Measurements from ENCODE around the gene NQO2.

The NQO2 gene

DNA sequence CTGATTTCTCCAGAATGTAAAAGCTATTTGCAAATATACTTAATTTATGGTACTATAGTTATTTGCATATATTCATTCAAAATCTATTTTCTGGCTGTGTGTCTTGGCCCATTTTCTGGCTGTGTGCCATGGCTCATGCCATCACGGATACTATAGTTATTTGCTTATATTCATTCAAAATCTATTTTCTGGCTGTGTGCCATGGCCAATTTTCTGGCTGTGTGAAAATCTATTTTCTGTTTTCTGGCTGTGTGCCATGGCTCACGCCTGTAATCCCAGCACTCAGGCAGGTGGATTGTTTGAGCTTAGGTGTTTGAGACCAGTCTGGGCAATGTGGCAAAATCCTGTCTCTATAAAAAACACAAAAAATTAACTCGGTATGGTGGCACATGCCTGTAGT, 39.7 kb downstream of the NQO2 start (continued):
- TF ChIP-seq, protein P1, sequence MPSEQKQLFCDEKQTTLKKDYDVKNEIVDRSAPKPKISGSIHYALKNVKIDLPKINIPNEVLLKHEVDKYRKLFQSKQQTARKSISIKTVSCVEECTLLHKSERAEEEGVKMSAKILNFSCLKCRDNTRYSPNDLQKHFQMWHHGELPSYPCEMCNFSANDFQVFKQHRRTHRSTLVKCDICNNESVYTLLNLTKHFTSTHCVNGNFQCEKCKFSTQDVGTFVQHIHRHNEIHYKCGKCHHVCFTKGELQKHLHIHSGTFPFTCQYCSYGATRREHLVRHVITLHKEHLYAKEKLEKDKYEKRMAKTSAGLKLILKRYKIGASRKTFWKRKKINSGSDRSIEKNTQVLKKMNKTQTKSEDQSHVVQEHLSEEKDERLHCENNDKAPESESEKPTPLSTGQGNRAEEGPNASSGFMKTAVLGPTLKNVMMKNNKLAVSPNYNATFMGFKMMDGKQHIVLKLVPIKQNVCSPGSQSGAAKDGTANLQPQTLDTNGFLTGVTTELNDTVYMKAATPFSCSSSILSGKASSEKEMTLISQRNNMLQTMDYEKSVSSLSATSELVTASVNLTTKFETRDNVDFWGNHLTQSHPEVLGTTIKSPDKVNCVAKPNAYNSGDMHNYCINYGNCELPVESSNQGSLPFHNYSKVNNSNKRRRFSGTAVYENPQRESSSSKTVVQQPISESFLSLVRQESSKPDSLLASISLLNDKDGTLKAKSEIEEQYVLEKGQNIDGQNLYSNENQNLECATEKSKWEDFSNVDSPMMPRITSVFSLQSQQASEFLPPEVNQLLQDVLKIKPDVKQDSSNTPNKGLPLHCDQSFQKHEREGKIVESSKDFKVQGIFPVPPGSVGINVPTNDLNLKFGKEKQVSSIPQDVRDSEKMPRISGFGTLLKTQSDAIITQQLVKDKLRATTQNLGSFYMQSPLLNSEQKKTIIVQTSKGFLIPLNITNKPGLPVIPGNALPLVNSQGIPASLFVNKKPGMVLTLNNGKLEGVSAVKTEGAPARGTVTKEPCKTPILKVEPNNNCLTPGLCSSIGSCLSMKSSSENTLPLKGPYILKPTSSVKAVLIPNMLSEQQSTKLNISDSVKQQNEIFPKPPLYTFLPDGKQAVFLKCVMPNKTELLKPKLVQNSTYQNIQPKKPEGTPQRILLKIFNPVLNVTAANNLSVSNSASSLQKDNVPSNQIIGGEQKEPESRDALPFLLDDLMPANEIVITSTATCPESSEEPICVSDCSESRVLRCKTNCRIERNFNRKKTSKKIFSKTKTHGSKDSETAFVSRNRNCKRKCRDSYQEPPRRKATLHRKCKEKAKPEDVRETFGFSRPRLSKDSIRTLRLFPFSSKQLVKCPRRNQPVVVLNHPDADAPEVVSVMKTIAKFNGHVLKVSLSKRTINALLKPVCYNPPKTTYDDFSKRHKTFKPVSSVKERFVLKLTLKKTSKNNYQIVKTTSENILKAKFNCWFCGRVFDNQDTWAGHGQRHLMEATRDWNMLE (tag by site-specific recombination; conservative IDR thresholded peaks at IDR 0.05; ENCODE audit: low read depth) = no peak
- TF ChIP-seq ZFP41 (tag by site-specific recombination; IDR thresholded peaks at IDR 0.05; ENCODE audit: borderline replicate concordance) = no peak
- TF ChIP-seq, protein P2, sequence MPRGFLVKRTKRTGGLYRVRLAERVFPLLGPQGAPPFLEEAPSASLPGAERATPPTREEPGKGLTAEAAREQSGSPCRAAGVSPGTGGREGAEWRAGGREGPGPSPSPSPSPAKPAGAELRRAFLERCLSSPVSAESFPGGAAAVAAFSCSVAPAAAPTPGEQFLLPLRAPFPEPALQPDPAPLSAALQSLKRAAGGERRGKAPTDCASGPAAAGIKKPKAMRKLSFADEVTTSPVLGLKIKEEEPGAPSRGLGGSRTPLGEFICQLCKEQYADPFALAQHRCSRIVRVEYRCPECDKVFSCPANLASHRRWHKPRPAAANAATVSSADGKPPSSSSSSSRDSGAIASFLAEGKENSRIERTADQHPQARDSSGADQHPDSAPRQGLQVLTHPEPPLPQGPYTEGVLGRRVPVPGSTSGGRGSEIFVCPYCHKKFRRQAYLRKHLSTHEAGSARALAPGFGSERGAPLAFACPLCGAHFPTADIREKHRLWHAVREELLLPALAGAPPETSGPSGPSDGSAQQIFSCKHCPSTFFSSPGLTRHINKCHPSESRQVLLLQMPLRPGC (tag by site-specific recombination; IDR thresholded peaks at IDR 0.05) = no peak
- TF ChIP-seq, protein P3, sequence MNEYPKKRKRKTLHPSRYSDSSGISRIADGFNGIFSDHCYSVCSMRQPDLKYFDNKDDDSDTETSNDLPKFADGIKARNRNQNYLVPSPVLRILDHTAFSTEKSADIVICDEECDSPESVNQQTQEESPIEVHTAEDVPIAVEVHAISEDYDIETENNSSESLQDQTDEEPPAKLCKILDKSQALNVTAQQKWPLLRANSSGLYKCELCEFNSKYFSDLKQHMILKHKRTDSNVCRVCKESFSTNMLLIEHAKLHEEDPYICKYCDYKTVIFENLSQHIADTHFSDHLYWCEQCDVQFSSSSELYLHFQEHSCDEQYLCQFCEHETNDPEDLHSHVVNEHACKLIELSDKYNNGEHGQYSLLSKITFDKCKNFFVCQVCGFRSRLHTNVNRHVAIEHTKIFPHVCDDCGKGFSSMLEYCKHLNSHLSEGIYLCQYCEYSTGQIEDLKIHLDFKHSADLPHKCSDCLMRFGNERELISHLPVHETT (tag by site-specific recombination; IDR thresholded peaks at IDR 0.05) = no peak
- no peak for TF ChIP-seq ZNF202 (tag by site-specific recombination; IDR thresholded peaks at IDR 0.05; ENCODE audit: borderline replicate concordance)
- no peak for TF ChIP-seq ZNF404 (tag by site-specific recombination; IDR thresholded peaks at IDR 0.05)
- TF ChIP-seq ZNF747 (tag by site-specific recombination; IDR thresholded peaks at IDR 0.05) = no peak
- no peak for TF ChIP-seq ZNF16 (tag by site-specific recombination; IDR thresholded peaks at IDR 0.05; ENCODE audit: low read depth)
- no peak for TF ChIP-seq YY2 (tag by site-specific recombination; IDR thresholded peaks at IDR 0.05)
- TF ChIP-seq ZNF76 (tag by site-specific recombination; IDR thresholded peaks at IDR 0.05; ENCODE audit: borderline replicate concordance, low read depth) = no peak
- TF ChIP-seq RBAK (tag by site-specific recombination; IDR thresholded peaks at IDR 0.05) = no peak
- TF ChIP-seq ZNF544 (tag by site-specific recombination; IDR thresholded peaks at IDR 0.05) = no peak
- TF ChIP-seq, protein P4, sequence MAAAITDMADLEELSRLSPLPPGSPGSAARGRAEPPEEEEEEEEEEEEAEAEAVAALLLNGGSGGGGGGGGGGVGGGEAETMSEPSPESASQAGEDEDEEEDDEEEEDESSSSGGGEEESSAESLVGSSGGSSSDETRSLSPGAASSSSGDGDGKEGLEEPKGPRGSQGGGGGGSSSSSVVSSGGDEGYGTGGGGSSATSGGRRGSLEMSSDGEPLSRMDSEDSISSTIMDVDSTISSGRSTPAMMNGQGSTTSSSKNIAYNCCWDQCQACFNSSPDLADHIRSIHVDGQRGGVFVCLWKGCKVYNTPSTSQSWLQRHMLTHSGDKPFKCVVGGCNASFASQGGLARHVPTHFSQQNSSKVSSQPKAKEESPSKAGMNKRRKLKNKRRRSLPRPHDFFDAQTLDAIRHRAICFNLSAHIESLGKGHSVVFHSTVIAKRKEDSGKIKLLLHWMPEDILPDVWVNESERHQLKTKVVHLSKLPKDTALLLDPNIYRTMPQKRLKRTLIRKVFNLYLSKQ (tag by site-specific recombination; IDR thresholded peaks at IDR 0.05; ENCODE audit: borderline replicate concordance) = no peak
- no peak for TF ChIP-seq ZXDB (tag by site-specific recombination; IDR thresholded peaks at IDR 0.05)
- TF ChIP-seq ZNF169 (tag by site-specific recombination; IDR thresholded peaks at IDR 0.05) = no peak
- TF ChIP-seq BCL11A (tag by site-specific recombination; IDR thresholded peaks at IDR 0.05; ENCODE audit: low read depth) = no peak
- no peak for TF ChIP-seq ZNF791 (tag by site-specific recombination; IDR thresholded peaks at IDR 0.05)
- TF ChIP-seq MEIS1 (CRISPR knock-in tag; IDR thresholded peaks at IDR 0.05; ENCODE audit: borderline replicate concordance) = no peak
- TF ChIP-seq ZNF248 (tag by site-specific recombination; IDR thresholded peaks at IDR 0.05) = 0 out of 2 replicates have a peak, but pooled peaks have one; percentile 14
- no peak for TF ChIP-seq REPIN1 (tag by site-specific recombination; IDR thresholded peaks at IDR 0.05; ENCODE audit: low read depth)
- no peak for TF ChIP-seq ZNF621 (tag by site-specific recombination; IDR thresholded peaks at IDR 0.05)
- no peak for TF ChIP-seq ZNF610 (tag by site-specific recombination; IDR thresholded peaks at IDR 0.05; ENCODE audit: borderline replicate concordance)
- no peak for TF ChIP-seq ZFHX2 (tag by site-specific recombination; conservative IDR thresholded peaks at IDR 0.05)
- no peak for TF ChIP-seq ZNF843 (tag by site-specific recombination; IDR thresholded peaks at IDR 0.05)
- TF ChIP-seq ZNF530 (tag by site-specific recombination; IDR thresholded peaks at IDR 0.05; ENCODE audit: low read depth) = no peak
- no peak for TF ChIP-seq ZNF654 (tag by site-specific recombination; IDR thresholded peaks at IDR 0.05; ENCODE audit: low read depth)
